Calu3 (cell line): ENCODE data around the gene TTC28. TPM values are rescaled to one million over a fixed set of nuclear protein-coding genes. Genes with fewer than 3 reads are reported as not detected.

ENCODE experiments used
- BruUV-seq: library from RNA; stranded (reverse); fragments of 400-500 nt; replicated peaks from 2 replicates; lab custom pipeline; 2021; lab: Mats Ljungman, UMichigan
- CTCF ChIA-PET: fragments of 300-600 bp; sonication (Branson Sonifier 250); formaldehyde crosslinking; loops from one replicate; lab custom pipeline; 2022; ENCODE audit warnings: antibody characterized with exemption; lab: Charles Lee
- DNase-seq: peaks from one replicate; pipeline ENCODE4 v3.0.0; 2022
- H3K27ac Mint-ChIP-seq: one replicate; pipeline ENCODE4 v1.8.0; 2022; ENCODE audit warnings: mixed read lengths; ENCODE audit not compliant: unreplicated experiment
- H3K27me3 Mint-ChIP-seq: one replicate; pipeline ENCODE4 v1.8.0; 2022; ENCODE audit warnings: mixed read lengths; ENCODE audit not compliant: unreplicated experiment
- H3K36me3 Mint-ChIP-seq: one replicate; pipeline ENCODE4 v1.8.0; 2022; ENCODE audit warnings: mild to moderate bottlenecking, moderate library complexity, mixed read lengths; ENCODE audit not compliant: insufficient read depth, unreplicated experiment
- H3K4me1 Mint-ChIP-seq: one replicate; pipeline ENCODE4 v1.8.0; 2022; ENCODE audit warnings: mild to moderate bottlenecking, low read depth, mixed read lengths; ENCODE audit not compliant: unreplicated experiment
- H3K4me3 Mint-ChIP-seq: one replicate; pipeline ENCODE4 v1.8.0; 2022; ENCODE audit warnings: mild to moderate bottlenecking, low read depth, moderate library complexity, mixed read lengths; ENCODE audit not compliant: unreplicated experiment
- H3K9me3 Mint-ChIP-seq: one replicate; pipeline ENCODE4 v1.8.0; 2022; ENCODE audit warnings: low read depth, mixed read lengths; ENCODE audit not compliant: unreplicated experiment
- CTCF ChIP-seq: fragments of 200-600 bp; IDR thresholded peaks from one replicate; pipeline ENCODE4 v1.8.0; 2022; ENCODE audit warnings: antibody characterized with exemption; ENCODE audit not compliant: unreplicated experiment
- intact Hi-C: fragments of 100-400 bp; cut with micrococcal nuclease; formaldehyde crosslinking; loops from one replicate; pipeline ENCODE4 v1.10.0; 2022; ENCODE audit not compliant: unreplicated experiment
- total RNA-seq: library from RNA; stranded (reverse); gene quantifications from 2 replicates; pipeline ENCODE4 v1.2.3, GENCODE V29; 2022

Gene TTC28
- total RNA-seq, 1 experiment from 2014 or later: 5.2 TPM

DNA sequence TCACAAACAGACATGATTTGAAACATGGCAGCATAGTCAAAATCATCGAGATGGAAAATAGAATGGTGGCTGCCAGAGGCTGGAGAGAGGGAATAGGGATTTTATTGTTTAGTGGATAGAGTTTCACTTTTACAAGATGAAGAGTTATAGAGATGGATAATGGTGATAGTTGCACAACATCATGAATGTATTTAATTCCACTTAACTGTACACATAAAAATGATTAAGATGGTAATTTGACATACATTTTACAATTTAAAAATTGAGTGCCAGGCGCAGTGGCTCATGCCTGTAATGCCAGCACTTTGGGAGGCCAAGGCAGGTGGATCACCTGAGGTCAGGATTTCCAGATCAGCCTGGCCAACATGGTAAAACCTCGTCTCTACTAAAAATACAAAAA lies 21.2 kb downstream of the TTC28 start:
- no peak overlapping the region for H3K27ac Mint-ChIP-seq
- no peak for DNase-seq
- no peak for TF ChIP-seq CTCF
- H3K27me3 Mint-ChIP-seq: peaks cover 9% of the 10 kb centered on the region
- CTCF ChIA-PET: no interaction called here
- no peak overlapping the region for H3K4me3 Mint-ChIP-seq
- intact Hi-C loops: no loop called here
- no peaks in the 10 kb centered on the region for H3K9me3 Mint-ChIP-seq
- no TSS peak for BruUV-seq
- no peaks in the 10 kb centered on the region for H3K4me1 Mint-ChIP-seq
- no peaks in the 10 kb centered on the region for H3K36me3 Mint-ChIP-seq

DNA sequence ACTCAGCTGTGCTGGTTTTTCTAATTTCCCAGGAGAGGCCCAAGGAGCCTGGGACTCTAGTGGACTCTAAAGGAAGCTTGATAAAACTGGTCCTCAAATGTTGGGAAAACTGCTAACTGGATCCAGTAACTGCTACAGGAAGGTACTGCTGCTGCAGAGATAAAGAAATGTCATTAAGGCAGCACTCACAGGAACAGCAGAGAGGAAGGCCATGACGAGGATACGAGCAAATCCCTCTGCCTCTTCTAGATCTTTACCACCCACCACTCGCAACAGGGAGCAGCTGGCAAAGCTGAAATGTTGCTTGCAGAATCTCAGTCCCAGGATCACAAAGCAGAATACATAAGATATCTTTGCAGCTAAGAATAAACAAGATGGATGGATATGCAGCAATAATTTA lies 23.5 kb downstream of the TTC28 start:
- Mint-ChIP-seq H3K4me3 (no peak overlapping the region), H3K9me3 (no peaks in the 10 kb centered on the region), H3K27me3 (peaks cover 17% of the 10 kb centered on the region), H3K4me1 (no peaks in the 10 kb centered on the region), H3K27ac (no peak overlapping the region), H3K36me3 (no peaks in the 10 kb centered on the region)
- no peak for TF ChIP-seq CTCF
- no peak for DNase-seq
- no TSS peak for BruUV-seq
- CTCF ChIA-PET: interaction anchor here (0.7 kb wide), 1 partner anchor 17 kb away, joined by 3 read pairs; no protein-coding TSS in a partner anchor
- intact Hi-C loops: no loop called here

GRCh38 chr22:28650463-28650862 lies 29.2 kb downstream of the TTC28 start:
- BruUV-seq: no TSS peak
- H3K9me3 Mint-ChIP-seq: no peaks in the 10 kb centered on the region
- intact Hi-C loops: no loop called here

DNA sequence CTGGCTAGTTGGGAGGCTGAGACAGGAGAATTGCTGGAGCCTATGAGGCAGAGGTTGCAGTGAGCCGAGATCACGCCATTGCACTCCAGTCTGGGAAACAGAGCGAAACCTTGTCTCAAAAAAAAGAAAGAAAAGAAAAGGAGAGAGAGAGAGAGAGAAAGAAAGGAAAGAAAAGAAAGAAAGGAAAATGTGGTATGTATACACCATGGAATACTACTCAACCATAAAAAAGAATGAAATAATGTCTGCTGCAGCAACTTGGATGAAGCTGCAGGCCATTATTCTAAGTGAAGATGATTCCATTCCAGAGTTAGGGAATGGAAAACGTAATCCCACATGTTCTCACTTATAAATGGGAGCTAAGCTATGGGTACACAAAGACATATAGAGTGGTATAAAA lies 30.8 kb downstream of the TTC28 start:
- Mint-ChIP-seq H3K4me3 (no peak overlapping the region), H3K9me3 (no peaks in the 10 kb centered on the region), H3K36me3 (no peaks in the 10 kb centered on the region), H3K27me3 (peaks cover 11% of the 10 kb centered on the region), H3K27ac (no peak overlapping the region), H3K4me1 (no peaks in the 10 kb centered on the region)
- CTCF ChIA-PET: no interaction called here
- no peak for TF ChIP-seq CTCF
- intact Hi-C loops: no loop called here
- BruUV-seq: no TSS peak
- no peak for DNase-seq

More at GRCh38 chr22:28650463-28650862, 29.2 kb downstream of the TTC28 start:
- no peaks in the 10 kb centered on the region for H3K36me3 Mint-ChIP-seq
- no peak for TF ChIP-seq CTCF
- no peaks in the 10 kb centered on the region for H3K4me1 Mint-ChIP-seq
- no peak for DNase-seq
- CTCF ChIA-PET: no interaction called here
- no peak overlapping the region for H3K27ac Mint-ChIP-seq
- peaks cover 17% of the 10 kb centered on the region for H3K27me3 Mint-ChIP-seq
- no peak overlapping the region for H3K4me3 Mint-ChIP-seq
